GM19035 (cell line): ENCODE results near the gene OGN.
"Not testable (repeated sequence)": the region's sequence is repeated elsewhere in the genome, so short reads cannot be mapped to it uniquely, and the experiment has no call there.

Source experiments
- ATAC-seq: cut with Tn5 transposase; IDR thresholded peaks from one replicate; pipeline ENCODE4 v1.9.1; 2021; ENCODE audit not compliant: unreplicated experiment

Gene OGN

GRCh38 chr9:92404042-92404836 lies at the start of gene OGN:
TSS of gene OGN (minus strand) at chr9:92404578. CDS start at chr9:92403407, 1,171 bp downstream.
- no peak for ATAC-seq

- ATAC-seq = no peak
Observed at GRCh38 chr9:92446536-92446935, 42.2 kb upstream of the OGN start.

GRCh38 chr9:92444841-92445240 lies 40.5 kb upstream of the OGN start:
- ATAC-seq = no peak

- ATAC-seq = no peak
Observed at GRCh38 chr9:92440751-92441046, 36.3 kb upstream of the OGN start.

GRCh38 chr9:92439921-92440750 lies 35.8 kb upstream of the OGN start:
- no peak for ATAC-seq

GRCh38 chr9:92438900-92439526 lies 34.6 kb upstream of the OGN start:
- ATAC-seq = no peak

- no peak for ATAC-seq
Observed at GRCh38 chr9:92435263-92435662, 30.9 kb upstream of the OGN start.

- no peak for ATAC-seq
Observed at GRCh38 chr9:92432972-92433548, 28.7 kb upstream of the OGN start.

- no peak for ATAC-seq
Observed at GRCh38 chr9:92432350-92432749, 28.0 kb upstream of the OGN start.

- no peak for ATAC-seq
Observed at GRCh38 chr9:92429836-92430235, 25.5 kb upstream of the OGN start.

GRCh38 chr9:92426501-92427145 lies 22.2 kb upstream of the OGN start:
- no peak for ATAC-seq

- no peak for ATAC-seq
Observed at GRCh38 chr9:92425474-92425873, 21.1 kb upstream of the OGN start.

GRCh38 chr9:92424340-92424739 lies 20.0 kb upstream of the OGN start, which contains the start of gene OMD:
TSS of gene OMD (minus strand) at chr9:92424471. CDS start at chr9:92417558, 6,913 bp downstream.
- ATAC-seq = no peak

GRCh38 chr9:92423612-92424011 lies 19.2 kb upstream of the OGN start:
- no peak for ATAC-seq

GRCh38 chr9:92422611-92423338 lies 18.4 kb upstream of the OGN start:
- ATAC-seq = no peak

GRCh38 chr9:92414566-92414965 lies 10.2 kb upstream of the OGN start:
- no peak for ATAC-seq

- not testable (repeated sequence) for ATAC-seq
Observed at GRCh38 chr9:92411157-92411556, 6.8 kb upstream of the OGN start.

- no peak for ATAC-seq
Observed at GRCh38 chr9:92408747-92409478, 4.5 kb upstream of the OGN start.

GRCh38 chr9:92407818-92408217 lies 3.4 kb upstream of the OGN start:
- no peak for ATAC-seq

- ATAC-seq = no peak
Observed at GRCh38 chr9:92406477-92406876, 2.1 kb upstream of the OGN start.
